Suprapubic skin (tissue), 4 donors: Measurements from ENCODE around the gene ZNF804B. TPM values are rescaled to one million over a fixed set of nuclear protein-coding genes. Genes with fewer than 3 reads are reported as not detected.

Experiments
- DNase-seq, 2 donors: peaks; one replicate each; pipeline ENCODE4 v3.0.0-alpha.2; 2019; ENCODE audit warnings: low spot score in 2 of 2
- H3K27ac ChIP-seq: fragments of 200-600 bp; sonication (generic); one replicate; pipeline ENCODE4 v1.5.1; 2019
- H3K27me3 ChIP-seq: fragments of 200-600 bp; sonication (generic); one replicate; pipeline ENCODE4 v1.5.1; 2019
- H3K36me3 ChIP-seq: fragments of 200-600 bp; sonication (generic); one replicate; pipeline ENCODE4 v1.5.1; 2019
- H3K4me1 ChIP-seq: fragments of 200-600 bp; sonication (generic); one replicate; pipeline ENCODE4 v1.5.1; 2019
- H3K4me3 ChIP-seq: fragments of 200-600 bp; sonication (generic); one replicate; pipeline ENCODE4 v1.5.1; 2019; ENCODE audit warnings: mild to moderate bottlenecking
- H3K9me3 ChIP-seq: fragments of 200-600 bp; sonication (generic); one replicate; pipeline ENCODE4 v1.5.1; 2019
- CTCF ChIP-seq, 2 donors: fragments of 200-600 bp in 1 of 2; fragments of 450-650 bp in 1 of 2; sonication (generic) in 1 of 2; IDR thresholded peaks; one replicate each; pipeline ENCODE4 v1.5.1; 2016 to 2019; ENCODE audit warnings: antibody characterized with exemption in 2 of 2, mild to moderate bottlenecking in 1 of 2, moderate library complexity in 1 of 2
- EP300 ChIP-seq: sonication (generic); formaldehyde crosslinking; IDR thresholded peaks from one replicate; pipeline ENCODE4 v1.6.1; 2017; ENCODE audit warnings: antibody characterized with exemption
- POLR2A ChIP-seq, 2 donors: fragments of 450-650 bp; IDR thresholded peaks; one replicate each; pipeline ENCODE4 v1.6.1; 2017; ENCODE audit warnings: antibody characterized with exemption in 2 of 2, mild to moderate bottlenecking in 2 of 2, moderate library complexity in 2 of 2
- POLR2AphosphoS5 ChIP-seq, 3 donors: sonication (generic); formaldehyde crosslinking; IDR thresholded peaks; one replicate each; pipeline ENCODE4 v1.6.1; 2017; ENCODE audit warnings: antibody characterized with exemption in 3 of 3
- WGBS: methylation state at CpG from one replicate; pipeline ENCODE4 v1.1.5; 2018; 5-methylcytosine and 5-hydroxymethylcytosine counted together
- total RNA-seq, 4 donors: library from RNA; depleted of rRNA; stranded (reverse); fragments of >200 nt; gene quantifications; one replicate each; pipeline ENCODE4 v1.1.0, GENCODE V29; 2016

Gene ZNF804B
- total RNA-seq, 4 donors from 2014 or later, result not detected

- Histone ChIP-seq H3K36me3 (no peaks in the 10 kb centered on the region), H3K4me1 (no peaks in the 10 kb centered on the region), H3K9me3 (no peaks in the 10 kb centered on the region), H3K27me3 (no peaks in the 10 kb centered on the region), H3K4me3 (no peak overlapping the region), H3K27ac (no peak overlapping the region)
- no peak for DNase-seq
- TF ChIP-seq EP300 (no peak), POLR2AphosphoS5 (IDR thresholded peaks at IDR 0.05) (no peak), CTCF (IDR thresholded peaks at IDR 0.05) (no peak), POLR2A (IDR thresholded peaks at IDR 0.05) (no peak)
- 49% methylated on average over 2 of the region's 2 CpGs for WGBS
Measured at GRCh38 chr7:89265631-89266030, 506.1 kb downstream of the ZNF804B start.

- H3K4me3 ChIP-seq, result no peak overlapping the region
- DNase-seq, result no peak
- 65% methylated on average over 2 of the region's 2 CpGs for WGBS
- H3K9me3 ChIP-seq, result no peaks in the 10 kb centered on the region
- H3K36me3 ChIP-seq, result no peaks in the 10 kb centered on the region
- TF ChIP-seq POLR2AphosphoS5 (IDR thresholded peaks at IDR 0.05), result no peak
- no peak for TF ChIP-seq EP300
- no peak for TF ChIP-seq CTCF (IDR thresholded peaks at IDR 0.05)
- no peak for TF ChIP-seq POLR2A (IDR thresholded peaks at IDR 0.05)
- H3K27ac ChIP-seq, result no peak overlapping the region
- no peaks in the 10 kb centered on the region for H3K27me3 ChIP-seq
- H3K4me1 ChIP-seq, result no peaks in the 10 kb centered on the region
Measured at GRCh38 chr7:89283302-89283701, 523.8 kb downstream of the ZNF804B start.

GRCh38 chr7:89308535-89308934, 549.0 kb downstream of the ZNF804B start:
- Histone ChIP-seq H3K4me3 (no peak overlapping the region), H3K9me3 (no peaks in the 10 kb centered on the region), H3K27ac (no peak overlapping the region), H3K4me1 (no peaks in the 10 kb centered on the region), H3K36me3 (no peaks in the 10 kb centered on the region), H3K27me3 (no peaks in the 10 kb centered on the region)
- TF ChIP-seq EP300 (no peak), POLR2AphosphoS5 (IDR thresholded peaks at IDR 0.05) (no peak), POLR2A (IDR thresholded peaks at IDR 0.05) (no peak), CTCF (IDR thresholded peaks at IDR 0.05) (no peak)
- no peak for DNase-seq

GRCh38 chr7:89311886-89312285, 552.4 kb downstream of the ZNF804B start:
- H3K36me3 ChIP-seq, result no peaks in the 10 kb centered on the region
- DNase-seq, result no peak
- H3K4me1 ChIP-seq, result no peaks in the 10 kb centered on the region

GRCh38 chr7:89312551-89312950, 553.1 kb downstream of the ZNF804B start:
- Histone ChIP-seq H3K27ac (no peak overlapping the region), H3K4me1 (no peaks in the 10 kb centered on the region), H3K9me3 (no peaks in the 10 kb centered on the region), H3K4me3 (no peak overlapping the region), H3K27me3 (no peaks in the 10 kb centered on the region), H3K36me3 (no peaks in the 10 kb centered on the region)
- no peak for DNase-seq
- TF ChIP-seq POLR2AphosphoS5 (IDR thresholded peaks at IDR 0.05) (no peak), CTCF (IDR thresholded peaks at IDR 0.05) (no peak), POLR2A (IDR thresholded peaks at IDR 0.05) (no peak), EP300 (no peak)

More at GRCh38 chr7:89311886-89312285, 552.4 kb downstream of the ZNF804B start:
- TF ChIP-seq EP300, result no peak
- no peak for TF ChIP-seq CTCF (IDR thresholded peaks at IDR 0.05)
- no peak for TF ChIP-seq POLR2AphosphoS5 (IDR thresholded peaks at IDR 0.05)
- no peak for TF ChIP-seq POLR2A (IDR thresholded peaks at IDR 0.05)
- no peaks in the 10 kb centered on the region for H3K9me3 ChIP-seq
- 78% methylated on average over 4 of the region's 4 CpGs for WGBS
- no peak overlapping the region for H3K4me3 ChIP-seq
- H3K27ac ChIP-seq, result no peak overlapping the region
- H3K27me3 ChIP-seq, result no peaks in the 10 kb centered on the region
